ENCODE measurements around the gene NSMCE4A. TPM values are rescaled to one million over a fixed set of nuclear protein-coding genes. Genes with fewer than 3 reads are reported as not detected.

NSMCE4A gene
- total RNA-seq, 1 donor from 2014 or later, result 30.3 TPM

DNA sequence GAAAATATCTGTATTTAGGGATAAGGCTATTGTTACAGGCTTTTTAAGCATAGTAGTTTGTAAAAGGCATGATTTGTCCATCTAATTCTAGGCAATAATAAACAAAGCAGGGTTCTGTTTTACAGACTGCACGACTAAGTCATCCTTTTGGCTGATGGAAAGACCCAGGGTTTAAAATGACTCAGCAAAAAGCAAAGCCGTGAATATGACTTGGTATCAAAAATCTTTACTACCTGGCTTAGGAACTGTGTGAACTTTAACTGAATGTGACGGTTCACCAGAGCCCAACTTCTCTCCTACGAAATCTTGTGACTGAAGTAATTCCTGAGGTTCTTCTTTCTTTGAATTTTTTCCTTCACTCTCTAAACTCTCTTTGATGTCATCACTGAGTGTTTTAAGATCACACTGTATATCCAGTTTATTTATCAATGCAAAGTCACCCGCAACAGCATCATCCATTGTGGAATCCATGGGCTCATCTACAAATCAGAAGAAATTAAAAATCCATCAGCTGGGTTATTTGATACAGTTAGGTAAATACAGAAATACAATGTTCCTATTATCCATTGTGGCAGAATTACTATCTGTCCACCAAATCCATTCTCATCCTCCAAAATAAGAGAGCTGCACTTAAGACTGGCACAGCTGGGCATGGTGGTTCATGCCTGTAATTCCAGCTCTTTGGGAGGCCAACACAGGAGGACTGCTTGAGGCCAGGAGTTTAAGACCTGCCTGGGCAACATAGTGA lies 64.2 kb downstream of the NSMCE4A start:
- ATAC-seq, result no peak
- intact Hi-C loops (cut with micrococcal nuclease), result no loop called here
- no peak for DNase-seq

Other genes starting within 250 kb of the NSMCE4A start
- 36.9 TPM for gene ATE1, start 47.2 kb downstream of the NSMCE4A start, total RNA-seq
- gene TACC2, start 13.9 kb upstream of the NSMCE4A start, total RNA-seq, result 377 TPM

Data from left ventricle myocardium superior (tissue), 1 donor.